ENCODE results near the gene NBEA.
A peak's percentile ranks its signal among the peaks of the same experiment; 100 is the strongest.

The NBEA gene

GRCh38 chr13:35617420-35617819 is 675.4 kb downstream of the NBEA start:
- H3K4me3 ChIP-seq (ENCODE audit: low read depth, low read length), result no peak overlapping the region
- no peaks in the 10 kb centered on the region for H3K36me3 ChIP-seq (ENCODE audit: control insufficient read depth, insufficient read depth, low read length)
- H3K9me3 ChIP-seq (ENCODE audit: control insufficient read depth, insufficient read depth, low read length), result no peaks in the 10 kb centered on the region
- H3K27ac ChIP-seq (ENCODE audit: low read depth, low read length), result no peak overlapping the region
- H3K27me3 ChIP-seq (ENCODE audit: control insufficient read depth, insufficient read depth, low read length), result no peaks in the 10 kb centered on the region
- peaks cover 5% of the 10 kb centered on the region; the same call in 1 of the 2 replicates for H3K4me1 ChIP-seq (ENCODE audit: control insufficient read depth, insufficient read depth, low read length)
- no peak overlapping the region for H3K9ac ChIP-seq (ENCODE audit: low read depth, low read length)

- Histone ChIP-seq H3K4me1 (ENCODE audit: control insufficient read depth, insufficient read depth, low read length) (peaks cover 12% of the 10 kb centered on the region; the same call in 1 of the 2 replicates), H3K27me3 (ENCODE audit: control insufficient read depth, insufficient read depth, low read length) (no peaks in the 10 kb centered on the region), H3K27ac (ENCODE audit: low read depth, low read length) (no peak overlapping the region), H3K9me3 (ENCODE audit: control insufficient read depth, insufficient read depth, low read length) (no peaks in the 10 kb centered on the region), H3K36me3 (ENCODE audit: control insufficient read depth, insufficient read depth, low read length) (no peaks in the 10 kb centered on the region), H3K4me3 (ENCODE audit: low read depth, low read length) (no peak overlapping the region), H3K9ac (ENCODE audit: low read depth, low read length) (no peak overlapping the region)
Measured at GRCh38 chr13:35618565-35619083, 676.6 kb downstream of the NBEA start.

- Histone ChIP-seq H3K9ac (ENCODE audit: low read depth, low read length) (no peak overlapping the region), H3K27me3 (ENCODE audit: control insufficient read depth, insufficient read depth, low read length) (no peaks in the 10 kb centered on the region), H3K4me3 (ENCODE audit: low read depth, low read length) (no peak overlapping the region), H3K36me3 (ENCODE audit: control insufficient read depth, insufficient read depth, low read length) (no peaks in the 10 kb centered on the region), H3K9me3 (ENCODE audit: control insufficient read depth, insufficient read depth, low read length) (no peaks in the 10 kb centered on the region), H3K4me1 (ENCODE audit: control insufficient read depth, insufficient read depth, low read length) (peaks cover 12% of the 10 kb centered on the region; the same call in 1 of the 2 replicates), H3K27ac (ENCODE audit: low read depth, low read length) (peak overlapping the region; percentile 49)
Measured at GRCh38 chr13:35621989-35622388, 679.9 kb downstream of the NBEA start.

- no peaks in the 10 kb centered on the region for H3K36me3 ChIP-seq (ENCODE audit: control insufficient read depth, insufficient read depth, low read length)
- no peak overlapping the region for H3K27ac ChIP-seq (ENCODE audit: low read depth, low read length)
- H3K4me3 ChIP-seq (ENCODE audit: low read depth, low read length), result no peak overlapping the region
- no peak overlapping the region for H3K9ac ChIP-seq (ENCODE audit: low read depth, low read length)
- H3K27me3 ChIP-seq (ENCODE audit: control insufficient read depth, insufficient read depth, low read length), result no peaks in the 10 kb centered on the region
- peaks cover 4% of the 10 kb centered on the region; the same call in 1 of the 2 replicates for H3K4me1 ChIP-seq (ENCODE audit: control insufficient read depth, insufficient read depth, low read length)
- H3K9me3 ChIP-seq (ENCODE audit: control insufficient read depth, insufficient read depth, low read length), result no peaks in the 10 kb centered on the region
Measured at GRCh38 chr13:35629026-35629425, 687.0 kb downstream of the NBEA start.

GRCh38 chr13:35630551-35631275 is 688.6 kb downstream of the NBEA start:
- Histone ChIP-seq H3K9me3 (ENCODE audit: control insufficient read depth, insufficient read depth, low read length) (no peaks in the 10 kb centered on the region), H3K9ac (ENCODE audit: low read depth, low read length) (no peak overlapping the region), H3K36me3 (ENCODE audit: control insufficient read depth, insufficient read depth, low read length) (no peaks in the 10 kb centered on the region), H3K4me3 (ENCODE audit: low read depth, low read length) (no peak overlapping the region), H3K27ac (ENCODE audit: low read depth, low read length) (no peak overlapping the region), H3K27me3 (ENCODE audit: control insufficient read depth, insufficient read depth, low read length) (no peaks in the 10 kb centered on the region), H3K4me1 (ENCODE audit: control insufficient read depth, insufficient read depth, low read length) (peaks cover 4% of the 10 kb centered on the region; the same call in 1 of the 2 replicates)

- peaks cover 4% of the 10 kb centered on the region; the same call in 1 of the 2 replicates for H3K4me1 ChIP-seq (ENCODE audit: control insufficient read depth, insufficient read depth, low read length)
- H3K9me3 ChIP-seq (ENCODE audit: control insufficient read depth, insufficient read depth, low read length), result no peaks in the 10 kb centered on the region
- no peak overlapping the region for H3K4me3 ChIP-seq (ENCODE audit: low read depth, low read length)
- H3K36me3 ChIP-seq (ENCODE audit: control insufficient read depth, insufficient read depth, low read length), result no peaks in the 10 kb centered on the region
- H3K9ac ChIP-seq (ENCODE audit: low read depth, low read length), result no peak overlapping the region
- no peaks in the 10 kb centered on the region for H3K27me3 ChIP-seq (ENCODE audit: control insufficient read depth, insufficient read depth, low read length)
- no peak overlapping the region for H3K27ac ChIP-seq (ENCODE audit: low read depth, low read length)
Measured at GRCh38 chr13:35631666-35632065, 689.6 kb downstream of the NBEA start.

GRCh38 chr13:35643625-35644024 is 701.6 kb downstream of the NBEA start:
- Histone ChIP-seq H3K36me3 (ENCODE audit: control insufficient read depth, insufficient read depth, low read length) (no peaks in the 10 kb centered on the region), H3K9me3 (ENCODE audit: control insufficient read depth, insufficient read depth, low read length) (no peaks in the 10 kb centered on the region), H3K27me3 (ENCODE audit: control insufficient read depth, insufficient read depth, low read length) (no peaks in the 10 kb centered on the region), H3K9ac (ENCODE audit: low read depth, low read length) (no peak overlapping the region), H3K4me1 (ENCODE audit: control insufficient read depth, insufficient read depth, low read length) (no peaks in the 10 kb centered on the region), H3K27ac (ENCODE audit: low read depth, low read length) (no peak overlapping the region), H3K4me3 (ENCODE audit: low read depth, low read length) (no peak overlapping the region)

- no peak overlapping the region for H3K4me3 ChIP-seq (ENCODE audit: low read depth, low read length)
- no peak overlapping the region for H3K9ac ChIP-seq (ENCODE audit: low read depth, low read length)
- no peak overlapping the region for H3K27ac ChIP-seq (ENCODE audit: low read depth, low read length)
- no peaks in the 10 kb centered on the region for H3K9me3 ChIP-seq (ENCODE audit: control insufficient read depth, insufficient read depth, low read length)
- H3K27me3 ChIP-seq (ENCODE audit: control insufficient read depth, insufficient read depth, low read length), result no peaks in the 10 kb centered on the region
- H3K36me3 ChIP-seq (ENCODE audit: control insufficient read depth, insufficient read depth, low read length), result no peaks in the 10 kb centered on the region
- H3K4me1 ChIP-seq (ENCODE audit: control insufficient read depth, insufficient read depth, low read length), result no peaks in the 10 kb centered on the region
Measured at GRCh38 chr13:35646056-35646774, 704.1 kb downstream of the NBEA start.

- Histone ChIP-seq H3K27me3 (ENCODE audit: control insufficient read depth, insufficient read depth, low read length) (no peaks in the 10 kb centered on the region), H3K4me3 (ENCODE audit: low read depth, low read length) (no peak overlapping the region), H3K27ac (ENCODE audit: low read depth, low read length) (no peak overlapping the region), H3K9ac (ENCODE audit: low read depth, low read length) (no peak overlapping the region), H3K4me1 (ENCODE audit: control insufficient read depth, insufficient read depth, low read length) (no peaks in the 10 kb centered on the region), H3K9me3 (ENCODE audit: control insufficient read depth, insufficient read depth, low read length) (no peaks in the 10 kb centered on the region), H3K36me3 (ENCODE audit: control insufficient read depth, insufficient read depth, low read length) (no peaks in the 10 kb centered on the region)
Measured at GRCh38 chr13:35648201-35648600, 706.1 kb downstream of the NBEA start.

- H3K27me3 ChIP-seq (ENCODE audit: control insufficient read depth, insufficient read depth, low read length), result no peaks in the 10 kb centered on the region
- no peaks in the 10 kb centered on the region for H3K9me3 ChIP-seq (ENCODE audit: control insufficient read depth, insufficient read depth, low read length)
- H3K4me1 ChIP-seq (ENCODE audit: control insufficient read depth, insufficient read depth, low read length), result no peaks in the 10 kb centered on the region
- no peak overlapping the region for H3K27ac ChIP-seq (ENCODE audit: low read depth, low read length)
- H3K9ac ChIP-seq (ENCODE audit: low read depth, low read length), result no peak overlapping the region
- H3K4me3 ChIP-seq (ENCODE audit: low read depth, low read length), result no peak overlapping the region
- no peaks in the 10 kb centered on the region for H3K36me3 ChIP-seq (ENCODE audit: control insufficient read depth, insufficient read depth, low read length)
Measured at GRCh38 chr13:35649162-35649561, 707.1 kb downstream of the NBEA start.

- Histone ChIP-seq H3K9ac (ENCODE audit: low read depth, low read length) (no peak overlapping the region), H3K4me3 (ENCODE audit: low read depth, low read length) (no peak overlapping the region), H3K36me3 (ENCODE audit: control insufficient read depth, insufficient read depth, low read length) (no peaks in the 10 kb centered on the region), H3K27me3 (ENCODE audit: control insufficient read depth, insufficient read depth, low read length) (no peaks in the 10 kb centered on the region), H3K27ac (ENCODE audit: low read depth, low read length) (no peak overlapping the region), H3K4me1 (ENCODE audit: control insufficient read depth, insufficient read depth, low read length) (no peaks in the 10 kb centered on the region), H3K9me3 (ENCODE audit: control insufficient read depth, insufficient read depth, low read length) (no peaks in the 10 kb centered on the region)
Measured at GRCh38 chr13:35659796-35660195, 717.7 kb downstream of the NBEA start.

Data from HUES48 (cell line).